GM18909 (cell line): Measurements from ENCODE around the gene CACNG6.

Source experiments
- ATAC-seq: cut with Tn5 transposase; IDR thresholded peaks from one replicate; pipeline ENCODE4 v1.9.1; 2021; ENCODE audit warnings: mild to moderate bottlenecking; ENCODE audit not compliant: unreplicated experiment, poor library complexity

Gene CACNG6

GRCh38 chr19:53965091-53965490, 26.3 kb upstream of the CACNG6 start:
- no peak for ATAC-seq

- no peak for ATAC-seq
Observed at GRCh38 chr19:53966931-53967330, 24.5 kb upstream of the CACNG6 start.

DNA sequence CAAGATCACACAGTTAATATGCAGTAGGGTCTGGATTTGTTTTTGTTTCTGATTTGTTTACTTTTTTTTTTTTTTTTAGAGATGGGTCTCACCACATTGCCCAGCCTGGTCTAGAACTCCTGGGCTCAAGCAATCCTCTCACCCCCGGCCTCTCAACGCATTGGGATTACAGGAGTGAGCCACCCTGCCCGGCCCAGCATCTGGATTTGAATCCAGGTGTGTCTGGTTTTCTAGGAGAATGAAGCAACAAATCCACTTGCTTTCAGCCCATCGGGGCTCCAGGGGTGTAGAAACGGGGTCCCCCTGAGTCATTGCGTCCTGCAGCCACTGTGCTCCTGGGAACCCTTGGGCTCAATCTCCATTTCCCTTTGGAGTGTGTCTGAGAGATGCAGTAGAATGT, 22.1 kb upstream of the CACNG6 start:
- no peak for ATAC-seq

DNA sequence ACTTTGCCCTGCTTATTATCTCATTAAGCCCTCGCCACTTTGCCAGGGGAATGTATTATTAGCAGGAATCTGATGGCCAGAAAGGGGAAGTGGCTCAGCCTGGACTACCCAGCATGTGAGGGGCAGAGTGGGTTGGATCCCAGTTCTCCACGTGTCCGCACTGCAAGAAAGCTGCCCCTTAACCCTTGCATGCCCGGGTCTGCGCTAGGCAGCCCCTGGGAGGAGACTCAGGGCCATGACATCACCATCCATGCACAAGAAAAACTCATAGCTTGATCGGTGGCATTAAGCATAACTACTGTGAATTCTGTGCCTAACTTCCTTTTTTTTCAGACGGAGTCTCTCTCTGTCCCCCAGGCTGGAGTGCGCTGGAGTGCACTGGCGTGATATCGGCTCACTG, 19.8 kb upstream of the CACNG6 start:
- no peak for ATAC-seq

GRCh38 chr19:53977429-53977990, 13.9 kb upstream of the CACNG6 start:
- no peak for ATAC-seq

- no peak for ATAC-seq
Observed at GRCh38 chr19:53977991-53978731, 13.3 kb upstream of the CACNG6 start.

DNA sequence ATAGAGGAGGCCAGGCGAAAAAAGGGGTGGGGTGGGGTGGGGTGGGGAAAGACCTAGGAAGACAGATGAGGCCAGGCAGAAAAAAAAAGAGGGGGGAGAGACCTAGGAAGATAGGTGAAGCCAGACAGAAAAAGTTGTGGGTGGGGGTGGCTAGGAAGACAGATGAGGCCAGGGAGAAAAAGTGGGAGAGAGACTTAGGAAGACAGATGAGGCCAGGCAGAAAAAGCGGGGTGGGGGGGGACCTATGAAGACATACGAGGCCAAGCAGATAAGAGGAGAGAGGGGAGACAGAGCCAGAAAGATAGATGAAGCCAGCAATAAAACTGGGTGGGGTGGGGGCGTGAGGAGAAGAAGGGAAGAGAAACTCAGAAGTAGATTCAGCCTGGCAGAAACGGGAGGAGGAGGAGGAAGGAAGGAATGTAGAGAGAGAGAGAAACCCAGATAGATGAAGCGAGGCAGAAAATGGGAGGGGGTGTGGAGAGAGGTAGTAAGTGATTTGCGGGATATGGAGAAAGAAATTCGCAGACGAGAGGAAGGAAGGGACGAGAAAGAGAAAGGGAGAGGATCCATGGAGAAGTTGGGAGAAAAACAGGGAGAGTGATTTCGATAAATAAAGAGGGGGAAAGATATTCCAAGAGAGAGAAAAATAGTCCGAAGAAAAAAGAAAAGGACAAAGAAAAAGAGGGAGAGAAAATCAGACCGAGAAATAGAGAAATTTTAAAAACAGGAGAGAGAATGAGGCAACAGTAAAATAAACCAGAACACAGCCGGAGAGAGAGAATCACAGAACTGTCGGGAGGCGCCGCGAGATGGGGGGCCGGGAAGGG, 12.2 kb upstream of the CACNG6 start:
- no peak for ATAC-seq

GRCh38 chr19:53980539-53981375, 10.7 kb upstream of the CACNG6 start:
- ATAC-seq = no peak

- ATAC-seq = no peak
Observed at GRCh38 chr19:53981376-53981951, 10.0 kb upstream of the CACNG6 start.

GRCh38 chr19:53982001-53982451, 9.4 kb upstream of the CACNG6 start:
- no peak for ATAC-seq

DNA sequence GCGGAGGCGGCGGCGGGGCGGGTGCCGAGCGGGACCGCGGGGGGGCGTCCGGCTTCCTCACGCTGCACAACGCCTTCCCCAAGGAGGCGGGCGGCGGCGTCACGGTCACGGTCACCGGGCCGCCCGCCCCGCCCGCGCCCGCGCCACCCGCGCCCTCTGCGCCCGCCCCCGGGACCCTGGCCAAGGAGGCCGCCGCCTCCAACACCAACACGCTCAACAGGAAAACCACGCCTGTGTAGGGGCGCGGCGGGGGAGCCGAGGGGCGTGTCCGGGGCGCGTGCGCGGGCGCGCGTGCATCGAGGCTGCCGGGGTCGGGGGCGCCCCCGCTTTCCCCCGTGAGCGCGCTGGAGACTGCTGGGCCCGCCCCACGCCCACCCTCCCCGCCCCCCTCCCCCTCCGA, 8.8 kb upstream of the CACNG6 start:
- no peak for ATAC-seq

DNA sequence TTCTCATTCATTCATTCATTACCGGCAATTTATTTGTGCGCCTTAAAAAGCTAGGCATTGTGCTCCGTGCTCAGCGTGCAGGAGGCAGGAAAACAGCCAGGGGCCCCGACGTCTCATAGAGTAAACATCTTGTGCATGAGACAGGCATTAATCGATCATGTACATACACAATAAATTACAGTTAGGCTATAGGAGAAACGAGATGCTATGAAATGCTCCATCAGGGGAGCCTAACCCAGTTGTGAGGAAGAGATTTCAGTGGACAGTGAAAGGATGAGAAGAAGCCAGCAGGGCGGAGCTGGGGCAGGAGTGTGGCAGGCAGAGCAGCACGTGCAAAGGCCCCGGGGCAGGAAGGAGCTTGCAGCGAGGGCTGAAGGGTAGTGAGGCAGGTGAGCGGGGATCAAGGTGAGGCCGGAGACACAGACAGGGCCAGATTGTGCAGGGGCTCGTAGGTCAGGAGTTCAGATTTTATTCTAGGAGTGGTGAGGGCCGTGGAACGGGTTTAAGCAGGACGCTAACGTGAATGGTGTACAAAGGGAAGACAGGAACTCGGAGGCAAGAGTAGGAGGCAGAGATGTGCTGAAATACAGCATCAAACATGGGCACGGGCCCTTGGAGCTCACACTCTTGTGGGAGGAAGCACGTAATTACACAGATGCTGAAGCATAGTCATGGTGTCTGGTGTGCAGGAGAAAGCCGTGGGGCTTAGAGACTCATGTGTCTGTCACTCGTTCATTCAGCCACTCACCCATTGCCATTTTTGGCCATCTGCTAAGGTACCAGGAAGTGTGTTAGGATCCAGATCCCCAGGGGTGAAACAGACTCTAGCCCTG, 7.8 kb upstream of the CACNG6 start:
- ATAC-seq = no peak

- ATAC-seq = no peak
Observed at GRCh38 chr19:53985863-53986262, 5.6 kb upstream of the CACNG6 start.

GRCh38 chr19:53988981-53989380, 2.5 kb upstream of the CACNG6 start:
- no peak for ATAC-seq

DNA sequence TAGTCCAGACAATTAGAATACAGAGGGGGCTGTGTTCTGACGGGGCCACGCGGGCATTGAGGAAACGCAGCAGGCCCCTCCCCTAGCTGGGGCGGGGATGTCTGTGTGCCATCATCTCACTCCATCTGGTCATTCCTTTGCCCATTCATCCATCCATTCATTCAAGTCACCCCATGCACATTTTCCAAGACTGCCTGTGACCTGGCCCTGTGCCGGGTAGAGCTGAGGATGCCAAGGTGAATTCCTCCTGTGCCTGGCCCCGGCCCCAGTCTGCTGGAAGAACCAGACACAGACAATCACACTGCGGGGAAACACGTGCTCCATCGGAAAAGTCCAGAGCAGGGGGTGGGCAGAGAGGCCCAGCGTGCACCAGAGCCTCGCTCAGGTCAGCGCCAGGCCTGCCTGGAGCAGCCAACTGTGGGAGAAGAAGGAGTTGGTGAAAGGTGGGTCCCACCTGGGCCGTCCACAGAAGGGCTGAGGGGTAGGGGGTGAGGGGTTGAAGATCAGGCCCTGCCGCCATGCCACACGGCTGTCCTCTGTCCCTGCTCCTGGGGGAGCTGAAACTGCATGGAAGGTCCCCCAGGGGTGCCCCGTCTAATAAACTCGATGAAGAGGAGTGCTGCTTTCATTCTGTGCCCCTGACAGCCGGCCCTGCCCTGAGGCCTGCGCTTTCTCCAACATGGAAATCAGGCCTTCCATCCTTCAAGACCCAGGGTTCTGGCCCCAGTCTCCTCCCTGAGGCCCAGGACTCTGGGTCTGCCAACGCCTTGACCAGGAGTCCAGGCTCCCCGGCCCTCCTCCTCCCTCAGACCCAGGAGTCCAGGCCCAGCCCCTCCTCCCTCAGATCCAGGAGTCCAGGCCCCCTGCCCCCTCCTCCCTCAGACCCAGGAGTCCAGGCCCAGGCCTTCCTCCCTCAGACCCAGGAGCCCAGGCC, 1.6 kb upstream of the CACNG6 start:
- no peak for ATAC-seq

DNA sequence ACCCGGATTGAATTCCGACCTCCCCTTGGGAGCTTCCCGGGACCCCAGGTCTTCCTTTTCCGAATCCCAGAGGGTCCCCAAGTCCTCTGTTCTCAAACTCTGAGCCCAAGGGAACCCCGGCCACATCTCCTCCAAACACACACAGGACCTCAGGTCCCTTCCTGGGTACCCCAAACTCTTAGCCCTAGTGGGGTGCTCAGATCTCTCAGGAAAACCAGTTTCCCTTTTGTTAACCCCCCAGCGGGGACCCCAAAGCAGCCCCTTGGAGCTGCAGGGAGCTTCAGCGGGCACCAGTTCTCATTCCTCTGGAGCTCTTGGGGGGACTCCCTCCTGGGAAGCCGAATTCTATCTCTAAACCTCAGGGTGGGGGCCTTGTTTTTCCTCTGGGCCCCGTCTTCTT, 774 bp downstream of the CACNG6 start:
- no peak for ATAC-seq

GRCh38 chr19:53992815-53993214, 1.4 kb downstream of the CACNG6 start:
- no peak for ATAC-seq

- ATAC-seq = no peak
Observed at GRCh38 chr19:53993448-53993847, 2.0 kb downstream of the CACNG6 start.
